Stomach (tissue), 9 donors: ENCODE data around the gene WNT6. TPM values are rescaled to one million over a fixed set of nuclear protein-coding genes. Genes with fewer than 3 reads are reported as not detected.

ENCODE experiments used
- DNase-seq, 2 donors: peaks; one replicate each; pipeline versions ENCODE4 v3.0.0 to v3.0.0-alpha.2; 2013 to 2019
- H3K27ac ChIP-seq, 5 donors: fragments of 200-600 bp in 4 of 5; sonication (generic) in 4 of 5; one replicate each; pipeline ENCODE4 v1.5.1; 2013 to 2019; ENCODE audit warnings: mild to moderate bottlenecking in 1 of 5, moderate library complexity in 1 of 5
- H3K27me3 ChIP-seq, 3 donors: fragments of 200-600 bp; sonication (generic); one replicate each; pipeline ENCODE4 v1.5.1; 2017 to 2019; ENCODE audit warnings: mixed run types in 1 of 3
- H3K36me3 ChIP-seq, 4 donors: fragments of 200-600 bp; sonication (generic); 1 replicate in 3 of 4; 2 replicates in 1 of 4; pipeline ENCODE4 v1.5.1; 2016 to 2019
- H3K4me1 ChIP-seq, 4 donors: fragments of 200-600 bp; sonication (generic); one replicate each; pipeline ENCODE4 v1.5.1; 2016 to 2019
- H3K4me3 ChIP-seq, 4 donors: fragments of 200-600 bp; sonication (generic) in 3 of 4; one replicate each; pipeline ENCODE4 v1.5.1; 2016 to 2019; ENCODE audit warnings: mild to moderate bottlenecking in 1 of 4
- H3K9me3 ChIP-seq, 4 donors: fragments of 200-600 bp; sonication (generic); one replicate each; pipeline ENCODE4 v1.5.1; 2016 to 2019
- CTCF ChIP-seq, 7 experiments: fragments of 450-650 bp in 4 of 7; fragments of 200-600 bp in 3 of 7; sonication (generic) in 3 of 7; IDR thresholded peaks; one replicate each; pipeline ENCODE4 v1.5.1; 2016 to 2019; ENCODE audit warnings: antibody characterized with exemption in 7 of 7, control low read depth in 2 of 7, mild to moderate bottlenecking in 1 of 7
- EP300 ChIP-seq: sonication (generic); formaldehyde crosslinking; IDR thresholded peaks from one replicate; pipeline ENCODE4 v1.6.1; 2017; ENCODE audit warnings: antibody characterized with exemption
- POLR2A ChIP-seq, 4 donors: fragments of 450-650 bp; IDR thresholded peaks; one replicate each; pipeline ENCODE4 v1.6.1; 2016; ENCODE audit warnings: antibody characterized with exemption in 4 of 4, control low read depth in 2 of 4, mild to moderate bottlenecking in 1 of 4, moderate library complexity in 1 of 4
- POLR2AphosphoS5 ChIP-seq, 3 donors: sonication (generic); formaldehyde crosslinking; IDR thresholded peaks; one replicate each; pipeline ENCODE4 v1.6.1; 2016; ENCODE audit warnings: antibody characterized with exemption in 3 of 3
- WGBS, 5 donors: extraction: QIAGEN DNeasy Blood & Tissue Kit in 3 of 5; methylation state at CpG; one replicate each; pipeline versions ENCODE4 v1.1.5 to v1.1.7; 2013 to 2018; 5-methylcytosine and 5-hydroxymethylcytosine counted together
- intact Hi-C: fragments of 100-400 bp; cut with DNase I; formaldehyde crosslinking; loops from one replicate; pipeline ENCODE4 v1.15.1; 2023; ENCODE audit warnings: low total_unique reads
- polyA plus RNA-seq, 3 donors: library from polyadenylated mRNA; stranded (reverse); fragments of 200-250 nt; gene quantifications; one replicate each; pipeline ENCODE4 v1.2.3, GENCODE V29; 2013
- total RNA-seq, 5 donors: library from RNA; depleted of rRNA; stranded (reverse); fragments of >200 nt; gene quantifications; one replicate each; pipeline versions ENCODE4 v1.1.0 to v1.2.3, GENCODE V29; 2014 to 2016
- donor health status: healthy with polysubstance abuse.
- donor health status: Bipolar disorder and iron deficiency.
- donor health status: healthy.

WNT6 gene
- total and polyA plus RNA-seq, 8 donors = 0.25 to 3.3 (median 1.8) TPM; not detected in 3

GRCh38 chr2:218830526-218831306 is 28.9 kb upstream of the WNT6 start:
- no peaks in the 10 kb centered on the region for H3K9me3 ChIP-seq
- intact Hi-C loops = loop anchor here (10.0 kb wide), 1 partner anchor 106 kb away; no protein-coding TSS in a partner anchor
- TF ChIP-seq POLR2A (IDR thresholded peaks at IDR 0.05) = no peak
- TF ChIP-seq POLR2AphosphoS5 (IDR thresholded peaks at IDR 0.05) = no peak
- TF ChIP-seq CTCF (IDR thresholded peaks at IDR 0.05) = no peak
- TF ChIP-seq EP300 = no peak
- no peak overlapping the region for H3K4me3 ChIP-seq
- peaks cover 0 to 11% (median 3%) of the 10 kb centered on the region in 4 donors for H3K4me1 ChIP-seq
- DNase-seq = no peak
- no peaks in the 10 kb centered on the region for H3K36me3 ChIP-seq
- WGBS, 5 donors = 73 to 86% (median 83%) methylated on average over 3 of the region's 3 CpGs
- H3K27me3 ChIP-seq = peaks cover 0 to 55% (median 0%) of the 10 kb centered on the region in 3 donors
- no peak overlapping the region for H3K27ac ChIP-seq

GRCh38 chr2:218831378-218831990 is 28.1 kb upstream of the WNT6 start, which contains the start of gene PRKAG3:
PRKAG3 (minus strand) TSS chr2:218831803.
- H3K36me3 ChIP-seq = no peaks in the 10 kb centered on the region
- DNase-seq = no peak
- peaks cover 0 to 11% (median 3%) of the 10 kb centered on the region in 4 donors for H3K4me1 ChIP-seq

GRCh38 chr2:218832081-218832480 is 27.5 kb upstream of the WNT6 start:
- Histone ChIP-seq H3K36me3 (no peaks in the 10 kb centered on the region), H3K4me3 (no peak overlapping the region), H3K4me1 (peaks cover 0 to 11% (median 3%) of the 10 kb centered on the region in 4 donors), H3K27me3 (peaks cover 0 to 66% (median 0%) of the 10 kb centered on the region in 3 donors), H3K27ac (peak overlapping the region in 2 of 5 donors; percentile 11 to 15), H3K9me3 (peaks cover 0 to 3% (median under 1%) of the 10 kb centered on the region in 4 donors)
- intact Hi-C loops = loop anchor here (10.0 kb wide), 1 partner anchor 107 kb away; no protein-coding TSS in a partner anchor
- no peak for TF ChIP-seq POLR2A (IDR thresholded peaks at IDR 0.05)
- TF ChIP-seq POLR2AphosphoS5 (IDR thresholded peaks at IDR 0.05) = no peak
- TF ChIP-seq CTCF (IDR thresholded peaks at IDR 0.05) = no peak
- no peak for TF ChIP-seq EP300
- 75 to 100% (median 93%) methylated on average over 2 to 3 of the region's 3 CpGs for WGBS, 5 donors
- DNase-seq = no peak

More at GRCh38 chr2:218831378-218831990, 28.1 kb upstream of the WNT6 start, which contains the start of gene PRKAG3:
- TF ChIP-seq EP300 = no peak
- Histone ChIP-seq H3K27me3 (peaks cover 0 to 63% (median 0%) of the 10 kb centered on the region in 3 donors), H3K27ac (peak within 1 kb of the TSS in 2 of 5 donors; percentile 11 to 15), H3K4me3 (no peak within 1 kb of the TSS), H3K9me3 (no peaks in the 10 kb centered on the region)
- intact Hi-C loops = loop anchor here (10.0 kb wide), 1 partner anchor 107 kb away; no protein-coding TSS in a partner anchor
- WGBS, 5 donors = 80 to 93% (median 84%) methylated on average over 18 of the region's 18 CpGs

- Histone ChIP-seq H3K36me3 (no peaks in the 10 kb centered on the region), H3K27me3 (peaks cover 0 to 66% (median 0%) of the 10 kb centered on the region in 3 donors), H3K4me1 (peaks cover 0 to 11% (median 3%) of the 10 kb centered on the region in 4 donors), H3K27ac (peak overlapping the region in 2 of 5 donors; percentile 11 to 15), H3K9me3 (peaks cover 0 to 8% (median 5%) of the 10 kb centered on the region in 4 donors), H3K4me3 (no peak overlapping the region)
- TF ChIP-seq POLR2AphosphoS5 (IDR thresholded peaks at IDR 0.05) = no peak
- intact Hi-C loops = loop anchor here (10.0 kb wide), 1 partner anchor 108 kb away; no protein-coding TSS in a partner anchor
- DNase-seq = no peak
- 65 to 83% (median 74%) methylated on average over 3 of the region's 3 CpGs; no CpG with 5 or more reads in 1 of the 5 donors for WGBS, 5 donors
These were observed 27.1 kb upstream of the WNT6 start for GRCh38 chr2:218832520-218832919.

- Histone ChIP-seq H3K4me1 (peaks cover 0 to 11% (median 3%) of the 10 kb centered on the region in 4 donors), H3K9me3 (peaks cover 0 to 13% (median 9%) of the 10 kb centered on the region in 4 donors), H3K27me3 (peaks cover 0 to 60% (median 0%) of the 10 kb centered on the region in 3 donors), H3K36me3 (no peaks in the 10 kb centered on the region), H3K4me3 (no peak overlapping the region), H3K27ac (peak overlapping the region in 2 of 5 donors; percentile 15)
- no peak for DNase-seq
- TF ChIP-seq CTCF (IDR thresholded peaks at IDR 0.05) (no peak), EP300 (no peak), POLR2AphosphoS5 (IDR thresholded peaks at IDR 0.05) (no peak), POLR2A (IDR thresholded peaks at IDR 0.05) (no peak)
- 52 to 74% (median 62%) methylated on average over 4 of the region's 4 CpGs for WGBS, 5 donors
- intact Hi-C loops = loop anchor here (10.0 kb wide), 1 partner anchor 108 kb away; no protein-coding TSS in a partner anchor
These were observed 26.5 kb upstream of the WNT6 start for GRCh38 chr2:218833023-218833609.
